ENCODE results near the gene NCEH1. TPM values are rescaled to one million over a fixed set of nuclear protein-coding genes. Genes with fewer than 3 reads are reported as not detected.
A peak's percentile ranks its signal among the peaks of the same experiment; 100 is the strongest.

Gene NCEH1
- polyA plus RNA-seq, 3 donors: 8.6 to 23.9 (median 20.7) TPM

DNA sequence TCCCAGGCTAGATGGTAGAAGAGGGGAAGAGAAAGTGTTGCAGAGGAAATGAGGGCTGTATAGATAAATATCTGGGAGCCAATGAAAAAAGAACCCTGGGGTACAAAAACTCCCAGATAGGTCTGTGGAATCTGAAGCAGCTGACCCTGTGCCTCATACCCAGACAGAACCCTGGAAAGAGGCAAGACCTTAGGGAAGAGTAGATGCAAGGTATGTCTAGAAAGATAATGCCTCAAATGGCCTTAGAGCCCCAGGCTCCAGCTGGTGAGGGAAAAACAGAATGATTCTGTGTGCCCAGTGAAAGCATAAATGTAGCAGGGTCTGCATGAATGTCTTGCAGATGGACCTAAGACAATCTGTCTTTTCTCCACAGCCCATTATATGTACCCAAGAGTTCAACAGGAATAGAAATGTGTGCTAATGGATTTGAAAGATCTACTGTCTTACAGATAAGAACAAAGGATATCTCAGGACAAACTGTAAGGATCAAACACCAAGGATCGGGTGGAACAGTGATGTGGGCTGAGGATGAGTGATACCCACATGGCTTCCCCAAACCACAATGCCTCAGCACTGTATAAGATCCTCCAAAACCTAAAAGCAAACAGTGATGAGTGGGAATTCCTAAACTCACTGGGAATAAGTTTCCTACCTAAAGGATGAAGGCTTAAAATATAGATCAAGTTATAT, 58.8 kb downstream of the NCEH1 start:
- Histone ChIP-seq H3K36me3 (replicated peaks in 1 of 2; ENCODE audit: control insufficient read depth in 1 of 2, insufficient read depth in 2 of 2, low read length in 2 of 2) (peaks cover 0 to 8% of the 10 kb centered on the region in 2 donors), H3K79me2 (ENCODE audit: insufficient read depth, low read length) (peaks cover 14% of the 10 kb centered on the region), H3K4me3 (replicated peaks in 1 of 3; ENCODE audit: low read depth in 2 of 3, low read length in 3 of 3) (no peak overlapping the region), H3K4me2 (replicated peaks; ENCODE audit: extremely low read depth, low read length, poor library complexity, severe bottlenecking) (no peak overlapping the region), H4K20me1 (ENCODE audit: insufficient read depth, low read length) (peaks cover 47% of the 10 kb centered on the region), H3K9ac (ENCODE audit: insufficient read depth, low read length, poor library complexity, severe bottlenecking) (no peak overlapping the region), H3K27me3 (ENCODE audit: control insufficient read depth in 2 of 2, insufficient read depth in 2 of 2, low read length in 2 of 2) (no peaks in the 10 kb centered on the region), H2AFZ (ENCODE audit: insufficient read depth, low read depth, low read length, poor library complexity, severe bottlenecking) (no peak overlapping the region), H3K9me3 (replicated peaks in 1 of 2; ENCODE audit: control insufficient read depth in 1 of 2, insufficient read depth in 1 of 2, low read length in 2 of 2) (no peaks in the 10 kb centered on the region), H3K27ac (ENCODE audit: low read depth in 1 of 2, low read length in 2 of 2) (no peak overlapping the region), H3K4me1 (ENCODE audit: control insufficient read depth in 1 of 2, insufficient read depth in 2 of 2, low read length in 2 of 2) (peaks cover 17 to 27% of the 10 kb centered on the region in 2 donors)
- DNase-seq: no peak
- Mint-ChIP-seq H3K27me3 (ENCODE audit: low read depth in 3 of 3) (no peaks in the 10 kb centered on the region), H3K36me3 (peaks cover 4 to 5% of the 10 kb centered on the region in 2 donors), H3K27ac (peak overlapping the region in 4 of 7 donors; percentile 47 to 77 (median 62)), H3K4me3 (no peak overlapping the region), H3K9me3 (no peaks in the 10 kb centered on the region), H3K4me1 (peaks cover 24% of the 10 kb centered on the region)
- TF ChIP-seq, protein P1, sequence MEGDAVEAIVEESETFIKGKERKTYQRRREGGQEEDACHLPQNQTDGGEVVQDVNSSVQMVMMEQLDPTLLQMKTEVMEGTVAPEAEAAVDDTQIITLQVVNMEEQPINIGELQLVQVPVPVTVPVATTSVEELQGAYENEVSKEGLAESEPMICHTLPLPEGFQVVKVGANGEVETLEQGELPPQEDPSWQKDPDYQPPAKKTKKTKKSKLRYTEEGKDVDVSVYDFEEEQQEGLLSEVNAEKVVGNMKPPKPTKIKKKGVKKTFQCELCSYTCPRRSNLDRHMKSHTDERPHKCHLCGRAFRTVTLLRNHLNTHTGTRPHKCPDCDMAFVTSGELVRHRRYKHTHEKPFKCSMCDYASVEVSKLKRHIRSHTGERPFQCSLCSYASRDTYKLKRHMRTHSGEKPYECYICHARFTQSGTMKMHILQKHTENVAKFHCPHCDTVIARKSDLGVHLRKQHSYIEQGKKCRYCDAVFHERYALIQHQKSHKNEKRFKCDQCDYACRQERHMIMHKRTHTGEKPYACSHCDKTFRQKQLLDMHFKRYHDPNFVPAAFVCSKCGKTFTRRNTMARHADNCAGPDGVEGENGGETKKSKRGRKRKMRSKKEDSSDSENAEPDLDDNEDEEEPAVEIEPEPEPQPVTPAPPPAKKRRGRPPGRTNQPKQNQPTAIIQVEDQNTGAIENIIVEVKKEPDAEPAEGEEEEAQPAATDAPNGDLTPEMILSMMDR (IDR thresholded peaks at IDR 0.05): no peak
- intact Hi-C loops (cut with micrococcal nuclease): no loop called here
- no CpG with 5 or more reads among the region's 1 CpG for WGBS (ENCODE audit: insufficient coverage)

DNA sequence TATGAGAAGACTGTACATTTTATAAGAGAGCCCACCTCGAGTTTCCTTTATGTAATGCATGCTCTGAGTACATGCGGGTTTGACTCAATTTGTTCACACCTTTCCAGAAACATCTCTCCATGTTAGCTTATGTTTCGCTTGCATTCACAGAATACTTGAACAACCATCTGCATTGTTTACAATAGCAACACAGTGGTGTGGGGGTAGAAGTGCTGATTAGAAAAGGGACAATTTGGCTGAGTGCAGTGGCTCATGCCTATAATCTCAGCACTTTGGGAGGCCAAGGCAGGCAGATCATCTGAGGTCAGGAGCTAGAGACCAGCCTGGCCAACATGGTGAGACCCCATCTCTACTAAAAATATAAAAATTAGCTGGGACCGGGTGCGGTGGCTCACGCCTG, 60.9 kb downstream of the NCEH1 start:
- H2AFZ ChIP-seq (ENCODE audit: insufficient read depth, low read depth, low read length, poor library complexity, severe bottlenecking): no peak overlapping the region
- no peak for DNase-seq
- H3K36me3 ChIP-seq (replicated peaks in 1 of 2; ENCODE audit: control insufficient read depth in 1 of 2, insufficient read depth in 2 of 2, low read length in 2 of 2): peaks cover 2 to 25% of the 10 kb centered on the region in 2 donors
- TF ChIP-seq, protein P1 (IDR thresholded peaks at IDR 0.05): no peak
- peaks cover 11% of the 10 kb centered on the region for H3K79me2 ChIP-seq (ENCODE audit: insufficient read depth, low read length)
- H3K4me2 ChIP-seq (replicated peaks; ENCODE audit: extremely low read depth, low read length, poor library complexity, severe bottlenecking): no peak overlapping the region
- no peak overlapping the region for H3K27ac ChIP-seq (ENCODE audit: low read depth in 1 of 2, low read length in 2 of 2)
- H4K20me1 ChIP-seq (ENCODE audit: insufficient read depth, low read length): peaks cover 34% of the 10 kb centered on the region
- Mint-ChIP-seq H3K36me3 (peaks cover 6 to 13% of the 10 kb centered on the region in 2 donors), H3K9me3 (no peaks in the 10 kb centered on the region), H3K27me3 (ENCODE audit: low read depth in 3 of 3) (no peaks in the 10 kb centered on the region), H3K4me3 (no peak overlapping the region), H3K4me1 (peaks cover 24% of the 10 kb centered on the region), H3K27ac (peak overlapping the region in 1 of 7 donors; percentile 15)
- no peaks in the 10 kb centered on the region for H3K9me3 ChIP-seq (replicated peaks in 1 of 2; ENCODE audit: control insufficient read depth in 1 of 2, insufficient read depth in 1 of 2, low read length in 2 of 2)
- H3K9ac ChIP-seq (ENCODE audit: insufficient read depth, low read length, poor library complexity, severe bottlenecking): no peak overlapping the region
- H3K4me1 ChIP-seq (ENCODE audit: control insufficient read depth in 1 of 2, insufficient read depth in 2 of 2, low read length in 2 of 2): peaks cover 17 to 27% of the 10 kb centered on the region in 2 donors
- H3K4me3 ChIP-seq (replicated peaks in 1 of 3; ENCODE audit: low read depth in 2 of 3, low read length in 3 of 3): no peak overlapping the region
- no CpG with 5 or more reads among the region's 6 CpGs for WGBS (ENCODE audit: insufficient coverage)
- H3K27me3 ChIP-seq (ENCODE audit: control insufficient read depth in 2 of 2, insufficient read depth in 2 of 2, low read length in 2 of 2): no peaks in the 10 kb centered on the region
- intact Hi-C loops (cut with micrococcal nuclease): no loop called here

Measured in CD14-positive monocyte (primary cell).